ENCODE measurements around the gene OTUB1.
A peak's percentile ranks its signal among the peaks of the same experiment; 100 is the strongest.

The OTUB1 gene

DNA sequence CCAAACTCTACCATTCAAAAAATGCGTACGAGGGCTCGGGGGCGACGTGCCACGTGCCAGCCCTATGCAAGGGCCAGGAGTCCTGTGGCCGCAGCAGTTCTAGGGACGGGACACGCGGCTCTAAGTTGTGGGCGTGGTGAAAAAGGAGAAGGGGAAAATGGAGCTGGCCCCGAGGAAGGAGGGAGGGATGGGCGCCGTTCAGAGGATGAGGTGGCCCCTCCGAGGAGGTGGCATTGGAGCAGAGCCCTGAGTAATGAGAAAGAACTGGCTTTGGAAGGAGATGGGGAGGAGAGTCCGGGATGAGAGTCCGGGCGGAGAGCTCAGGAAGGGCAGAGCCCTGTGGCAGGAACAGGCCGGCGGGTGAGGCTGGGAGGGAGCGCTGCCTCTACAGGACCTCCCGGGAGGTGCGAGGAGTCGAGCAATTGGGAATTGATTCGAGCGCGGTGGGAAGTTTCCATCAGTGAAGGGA is 21.0 kb downstream of the OTUB1 start:
- DNase-seq = no peak

GRCh38 chr11:64007629-64008282 is 21.5 kb downstream of the OTUB1 start:
- DNase-seq = peak in 1 of 2 donors; percentile 15

DNA sequence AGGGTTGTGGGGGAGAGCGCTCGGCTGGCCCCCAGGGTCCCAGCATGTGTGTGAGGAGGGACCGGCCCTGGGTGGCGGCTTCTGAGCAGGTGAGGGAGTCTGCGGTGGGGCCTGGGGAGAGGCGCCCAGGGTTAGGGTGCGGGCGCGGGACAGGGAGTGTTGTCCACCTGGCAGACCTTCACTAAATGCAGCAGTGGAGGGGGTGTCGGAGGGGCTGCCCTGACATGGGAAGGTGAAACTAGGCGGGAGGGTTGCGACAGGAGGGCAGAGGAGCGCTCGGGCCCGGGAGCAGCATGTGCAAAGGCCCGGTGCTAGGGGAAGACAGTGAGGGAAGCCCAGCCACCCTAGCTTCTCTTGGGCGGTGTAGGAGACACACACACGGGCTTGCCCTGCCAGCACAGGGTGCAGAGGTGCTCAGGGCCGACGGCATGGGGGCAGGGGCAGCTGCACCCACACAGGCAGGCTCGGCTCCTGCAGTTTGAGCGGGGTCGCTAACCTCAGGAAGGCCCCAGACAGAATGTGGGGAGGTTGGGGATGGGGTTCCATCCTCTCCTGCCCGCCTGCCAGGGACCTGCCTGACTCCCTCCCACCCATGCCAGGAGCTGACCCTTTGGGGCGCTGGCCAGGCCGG is 22.2 kb downstream of the OTUB1 start:
- no peak for DNase-seq

- no peak for DNase-seq
Observed at GRCh38 chr11:64008914-64009633, 22.8 kb downstream of the OTUB1 start.

GRCh38 chr11:64009710-64010109 is 23.5 kb downstream of the OTUB1 start:
- DNase-seq = no peak

DNA sequence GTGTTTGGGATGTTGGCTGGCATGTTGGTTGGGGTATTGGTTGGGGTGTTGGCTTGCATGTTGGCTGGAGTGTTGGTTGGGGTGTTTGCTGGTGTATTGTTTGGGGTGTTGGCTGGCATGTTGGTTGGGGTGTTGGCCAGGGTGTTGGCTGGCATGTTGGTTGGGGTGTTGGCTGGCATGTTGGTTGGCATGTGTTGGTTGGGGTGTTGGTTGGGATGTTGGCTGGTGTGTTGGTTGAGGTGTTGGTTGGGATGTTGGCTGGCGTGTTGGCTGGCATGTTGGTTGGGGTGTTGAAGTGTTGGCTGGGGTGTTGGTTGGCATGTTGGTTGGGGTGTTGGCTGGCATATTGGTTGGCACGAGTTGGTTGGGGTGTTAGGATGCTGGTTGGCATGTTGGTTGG is 24.5 kb downstream of the OTUB1 start:
- DNase-seq = no peak

GRCh38 chr11:64011371-64011770 is 25.1 kb downstream of the OTUB1 start:
- no peak for DNase-seq

DNA sequence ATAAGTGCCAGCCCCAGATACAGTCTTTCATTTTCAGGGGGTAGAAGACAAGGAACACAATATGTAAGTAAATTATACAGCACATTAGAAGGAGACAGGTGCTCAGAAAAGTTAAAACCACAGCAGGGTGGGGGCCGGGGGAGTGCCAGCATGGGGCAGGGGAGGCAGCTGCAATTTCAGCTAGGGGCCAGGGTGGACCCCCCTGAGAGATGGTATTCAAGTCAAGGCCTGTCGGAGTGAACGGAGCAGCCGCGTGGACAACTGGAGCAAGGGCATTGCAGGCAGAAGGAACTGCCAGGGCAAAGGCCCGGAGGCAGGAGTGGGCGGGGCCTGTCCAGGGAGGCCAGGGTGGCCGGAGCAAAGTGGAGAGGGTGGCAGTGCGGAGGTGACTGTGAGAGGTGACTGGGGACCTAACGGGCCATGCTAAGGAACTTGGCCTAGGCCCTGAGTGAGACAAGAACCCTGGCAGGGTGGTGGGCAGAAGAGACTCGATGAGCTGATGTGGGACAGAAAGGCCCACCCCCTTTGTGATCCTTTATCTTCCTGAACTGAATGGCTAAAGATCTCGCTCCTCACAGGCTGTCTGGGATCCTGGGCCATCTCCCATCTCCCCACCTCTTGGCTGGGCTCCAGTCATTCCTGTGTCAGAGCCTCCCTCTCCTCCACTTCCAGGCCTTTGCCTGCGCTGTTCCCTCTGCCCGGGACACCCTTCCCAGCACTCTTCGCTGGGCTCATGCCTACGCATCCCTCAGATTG is 27.1 kb downstream of the OTUB1 start:
- no peak for DNase-seq

DNA sequence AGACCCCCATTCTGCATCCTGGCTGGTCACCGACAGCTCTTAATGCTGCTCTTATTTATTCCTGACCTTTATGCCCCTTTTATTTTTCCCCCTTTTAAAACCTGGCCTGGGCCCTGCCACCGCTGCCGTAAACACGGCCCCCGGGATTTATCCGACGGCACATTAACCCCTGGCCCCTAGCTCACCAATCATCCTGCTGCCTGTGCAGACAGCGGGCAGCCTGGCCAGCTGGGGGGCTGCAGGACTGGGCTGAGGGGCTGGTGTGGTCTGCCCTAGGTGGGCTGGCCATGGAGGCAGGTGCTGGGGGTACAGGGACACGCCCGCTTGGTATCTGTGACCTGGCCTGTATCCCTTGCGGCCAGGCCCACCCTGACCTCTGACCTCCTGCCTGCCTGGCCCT is 28.1 kb downstream of the OTUB1 start:
- DNase-seq = no peak

GRCh38 chr11:64015510-64015909 is 29.3 kb downstream of the OTUB1 start:
- DNase-seq = no peak

DNA sequence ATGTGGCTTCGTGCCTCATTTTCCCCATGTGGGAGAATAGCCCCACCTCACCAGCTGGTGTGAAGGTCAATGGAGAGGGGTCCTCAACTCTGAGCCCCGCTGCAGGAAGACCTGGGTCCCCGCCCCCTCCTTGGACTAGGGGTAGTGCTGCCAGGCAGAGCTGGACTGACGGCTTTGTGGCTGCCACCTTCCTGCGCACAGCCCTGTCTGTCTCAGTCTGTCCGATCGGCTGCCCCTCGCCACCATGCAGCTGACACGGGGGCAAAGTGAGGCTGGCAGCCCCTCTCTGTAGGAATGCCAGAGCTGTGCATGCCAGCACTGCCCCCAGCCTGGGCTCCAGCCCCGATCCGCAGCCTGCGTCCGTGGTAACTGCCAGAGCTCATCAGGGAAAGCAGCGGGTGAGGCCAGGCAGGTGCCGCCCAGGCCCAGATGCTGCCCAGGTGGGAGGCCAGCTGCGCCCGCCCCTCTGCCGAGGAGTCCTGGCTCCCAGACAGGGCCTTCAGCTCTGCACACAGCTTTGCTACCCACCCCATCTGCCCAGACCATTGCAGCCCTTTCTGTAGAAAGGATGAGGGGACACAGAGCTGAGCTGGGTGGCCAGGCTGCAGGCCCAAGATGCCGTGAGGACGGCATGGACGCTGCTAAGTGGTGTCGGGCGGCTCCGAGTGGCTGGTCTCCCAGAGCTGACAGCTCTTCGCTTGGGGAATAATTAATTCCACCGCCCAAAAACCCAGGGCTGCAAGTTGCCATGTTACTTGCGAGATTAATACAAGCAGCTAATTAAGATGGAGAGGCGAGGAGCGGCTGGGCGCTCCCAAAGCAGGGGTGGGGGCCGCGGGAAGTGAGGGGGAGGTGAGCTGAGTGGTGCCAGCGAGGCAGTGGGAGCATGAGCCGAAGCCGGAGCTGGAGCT is 30.0 kb downstream of the OTUB1 start:
- no peak for DNase-seq

DNA sequence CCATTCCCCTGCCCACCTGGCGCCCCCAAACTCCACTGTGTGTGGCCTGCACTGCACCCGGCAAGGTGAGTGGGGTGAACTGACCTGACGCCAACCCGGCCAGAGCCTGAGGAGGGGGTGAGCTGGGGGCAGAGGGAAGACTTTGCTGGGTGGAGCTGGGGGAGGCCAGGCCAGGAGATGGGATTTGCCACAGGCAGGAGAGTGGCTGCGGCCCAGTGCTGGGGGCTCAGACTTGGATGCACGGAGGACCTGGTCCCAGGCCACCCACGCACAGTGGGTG is 31.6 kb downstream of the OTUB1 start:
- DNase-seq = no peak

GRCh38 chr11:64018310-64018709 is 32.1 kb downstream of the OTUB1 start:
- no peak for DNase-seq

DNA sequence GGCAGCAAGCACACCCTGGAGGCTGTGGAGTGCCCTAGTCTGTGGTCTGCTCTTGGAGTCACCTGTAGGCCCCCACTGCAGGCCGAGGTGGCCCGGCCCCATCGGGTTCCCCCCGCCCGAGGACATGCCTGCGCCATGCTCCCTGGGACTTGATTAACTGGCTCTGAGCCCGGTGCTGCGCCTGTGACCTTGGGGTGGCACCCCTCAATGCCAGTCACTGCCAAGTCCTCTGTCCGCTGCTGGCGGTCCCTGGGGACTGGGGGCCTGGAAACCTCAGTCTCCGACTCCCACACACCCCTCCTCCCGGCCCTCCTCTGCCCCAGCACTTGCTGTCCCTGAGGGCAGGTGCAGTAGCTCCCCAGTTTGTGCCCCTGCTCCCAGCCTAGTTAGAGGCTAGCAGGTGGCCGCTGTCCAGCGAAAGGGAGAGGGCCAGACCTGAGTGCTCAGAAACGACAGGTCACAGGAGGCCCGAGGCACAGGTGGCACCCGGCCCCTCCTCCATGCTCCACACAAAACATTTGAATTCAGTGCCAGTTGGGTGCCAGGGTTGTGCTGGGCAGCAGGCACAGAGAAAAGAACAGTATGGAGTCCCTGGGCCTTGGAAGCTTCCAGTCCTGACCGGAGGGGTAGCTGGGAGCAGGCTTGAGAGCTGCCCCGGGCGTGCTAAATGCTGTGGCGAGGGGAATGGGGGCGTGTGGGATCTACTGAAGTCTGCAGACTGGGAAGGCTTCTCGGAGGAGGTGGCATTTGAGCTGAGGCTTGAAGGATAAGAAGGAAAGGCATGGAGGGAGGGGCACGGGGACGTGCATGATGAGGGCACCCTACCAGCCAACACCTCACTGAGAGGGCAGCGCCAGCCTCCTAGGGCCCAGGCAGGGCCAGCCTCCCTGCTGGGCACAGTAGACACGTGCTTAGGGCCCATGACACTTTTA is 33.1 kb downstream of the OTUB1 start:
- DNase-seq = no peak

- no peak for DNase-seq
Observed at GRCh38 chr11:64020976-64021756, 34.9 kb downstream of the OTUB1 start.

DNA sequence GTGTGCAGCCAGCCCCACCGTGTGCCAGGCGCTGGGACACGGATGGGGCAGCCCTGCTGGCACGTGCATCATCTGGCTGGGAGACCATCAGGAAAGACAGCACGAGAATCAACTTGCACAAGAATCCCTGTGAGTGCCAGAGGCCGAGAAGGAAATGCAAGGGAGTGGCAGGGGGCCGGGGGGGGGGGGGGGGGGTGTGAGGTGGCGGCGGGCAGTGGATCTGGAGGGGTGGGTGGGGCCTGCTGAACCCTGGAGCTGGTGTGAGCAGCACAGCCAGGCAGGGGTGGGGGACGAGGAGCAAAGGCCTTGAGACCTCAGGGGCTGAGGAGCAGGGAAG is 35.5 kb downstream of the OTUB1 start:
- DNase-seq = no peak

DNA sequence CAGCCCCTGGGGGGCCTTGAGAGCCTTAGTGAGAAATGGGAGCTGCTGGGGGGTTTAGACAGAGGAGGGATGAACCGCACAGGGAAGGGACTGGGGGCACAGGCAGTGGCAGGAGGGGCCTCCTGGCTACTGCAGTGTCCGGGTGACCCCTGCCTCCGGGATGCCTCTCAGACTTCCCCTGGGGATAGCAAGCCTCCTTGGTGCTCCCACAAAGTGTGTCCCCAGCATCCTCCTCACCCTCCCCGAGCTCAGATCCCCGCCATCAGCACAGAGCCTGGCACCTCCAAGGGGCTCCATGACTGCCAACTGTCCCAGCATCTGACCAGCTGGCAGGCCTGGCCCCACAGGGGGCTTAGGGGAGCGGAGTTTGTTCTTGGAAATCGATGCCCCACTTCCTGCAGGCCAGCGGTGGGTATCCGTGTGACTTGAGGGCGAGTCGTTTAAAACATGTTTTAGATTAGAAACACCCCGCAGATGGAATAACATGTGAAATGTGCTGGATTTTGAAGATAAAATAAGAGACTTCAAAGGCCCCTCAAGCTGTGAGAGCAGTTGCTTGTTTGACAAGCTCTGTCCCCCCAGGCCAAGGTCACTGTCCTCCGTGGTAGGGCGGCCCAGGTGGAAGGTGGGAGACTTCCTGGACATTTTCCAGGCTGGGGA is 36.0 kb downstream of the OTUB1 start:
- DNase-seq = no peak

GRCh38 chr11:64023712-64024710 is 37.8 kb downstream of the OTUB1 start:
- no peak for DNase-seq

DNA sequence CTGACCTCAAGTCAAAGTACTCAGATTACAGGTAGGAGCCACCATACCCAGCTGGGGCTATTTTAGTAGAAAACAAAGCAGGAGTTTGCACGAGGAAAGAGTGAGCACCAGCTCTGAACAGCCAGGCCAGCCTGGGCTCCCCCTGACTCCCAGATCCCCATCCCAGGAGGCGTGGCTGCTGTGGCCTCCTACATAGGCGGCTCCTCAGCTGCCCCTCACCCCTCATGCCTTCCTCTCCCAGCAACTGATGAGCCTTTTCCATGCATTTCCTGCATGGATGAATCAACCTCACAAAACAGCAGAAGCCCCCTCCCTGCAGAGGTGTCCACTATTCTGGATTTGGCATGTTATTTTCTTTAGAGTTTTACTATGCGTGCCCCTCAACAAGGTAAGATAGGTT is 39.0 kb downstream of the OTUB1 start:
- no peak for DNase-seq

All from CD4-positive, alpha-beta T cell treated with Interferon alpha-2 for 1 hour (primary cell).